C4-2B (cell line): ENCODE results near the gene LRP11.
A peak's percentile ranks its signal among the peaks of the same experiment; 100 is the strongest.

Source experiments
- H3K27ac ChIP-seq: fragments of 450-650 bp; 2 replicates; pipeline ENCODE4 v1.5.1; 2017
- CTCF ChIP-seq: fragments of 450-650 bp; conservative IDR thresholded peaks from 2 replicates; pipeline ENCODE4 v1.5.1; 2017; ENCODE audit warnings: mild to moderate bottlenecking
- ZFX ChIP-seq: fragments of 450-650 bp; IDR thresholded peaks from 2 replicates; pipeline ENCODE4 v1.6.1; 2017

LRP11 gene

GRCh38 chr6:149900620-149901443 is 36.7 kb upstream of the LRP11 start:
- no peak overlapping the region for H3K27ac ChIP-seq
- TF ChIP-seq ZFX, result no peak
- TF ChIP-seq CTCF, result no peak

- no peak overlapping the region for H3K27ac ChIP-seq
- TF ChIP-seq CTCF (no peak), ZFX (no peak)
These were observed 35.9 kb upstream of the LRP11 start for GRCh38 chr6:149899926-149900619.

- TF ChIP-seq ZFX, result no peak
- no peak overlapping the region for H3K27ac ChIP-seq
These were observed 35.3 kb upstream of the LRP11 start for GRCh38 chr6:149899486-149899885.

GRCh38 chr6:149898966-149899365 is 34.8 kb upstream of the LRP11 start:
- no peak overlapping the region for H3K27ac ChIP-seq
- TF ChIP-seq CTCF (no peak), ZFX (no peak)

- peak within 1 kb of the TSS; percentile 9 for H3K27ac ChIP-seq
These were observed 33.9 kb upstream of the LRP11 start, which contains the start of gene RAET1E for GRCh38 chr6:149897855-149898744. RAET1E (minus strand) TSS chr6:149898113; CDS start chr6:149890901, 7,212 bp downstream.

GRCh38 chr6:149897015-149897697 is 33.0 kb upstream of the LRP11 start:
- peak overlapping the region; percentile 9 for H3K27ac ChIP-seq
- no peak for TF ChIP-seq ZFX
- TF ChIP-seq CTCF, result no peak

More at GRCh38 chr6:149897855-149898744, 33.9 kb upstream of the LRP11 start, which contains the start of gene RAET1E:
- TF ChIP-seq ZFX (no peak), CTCF (no peak)

- TF ChIP-seq ZFX (no peak), CTCF (no peak)
- H3K27ac ChIP-seq, result peak overlapping the region; percentile 19; the same call in 1 of the 2 replicates
These were observed 32.3 kb upstream of the LRP11 start for GRCh38 chr6:149896491-149896890.
